SIG-M5 treated with dmso at 0.1 percent for 504 hours (cell line): ENCODE data around the gene LINGO3.
A peak's percentile ranks its signal among the peaks of the same experiment; 100 is the strongest.

Experiments used
- DNase-seq: peaks from one replicate; lab custom pipeline; 2025; ENCODE audit not compliant: unreplicated experiment; lab: John Stamatoyannopoulos, UW

Gene LINGO3

GRCh38 chr19:2269244-2270156 lies 38.5 kb downstream of the LINGO3 start:
- peak; percentile 94 for DNase-seq

- DNase-seq, result no peak
These were observed 39.1 kb downstream of the LINGO3 start for GRCh38 chr19:2268861-2269243.

GRCh38 chr19:2268480-2268830 lies 39.5 kb downstream of the LINGO3 start:
- no peak for DNase-seq

GRCh38 chr19:2266183-2266993 lies 41.6 kb downstream of the LINGO3 start:
- DNase-seq, result peak; percentile 82

- DNase-seq, result no peak
These were observed 46.3 kb downstream of the LINGO3 start for GRCh38 chr19:2261438-2262172.

GRCh38 chr19:2260341-2260805 lies 47.6 kb downstream of the LINGO3 start:
- no peak for DNase-seq

- DNase-seq, result no peak
These were observed 48.6 kb downstream of the LINGO3 start for GRCh38 chr19:2259336-2259735.
